ENCODE measurements around the gene SLC35F5. TPM values are rescaled to one million over a fixed set of nuclear protein-coding genes. Genes with fewer than 3 reads are reported as not detected.

Gene SLC35F5
- total and polyA plus RNA-seq, 2 of the 13 experiments (the other 11 are each of a cell fraction or from before 2014, with no cell fraction given), result 139 to 174 TPM

DNA sequence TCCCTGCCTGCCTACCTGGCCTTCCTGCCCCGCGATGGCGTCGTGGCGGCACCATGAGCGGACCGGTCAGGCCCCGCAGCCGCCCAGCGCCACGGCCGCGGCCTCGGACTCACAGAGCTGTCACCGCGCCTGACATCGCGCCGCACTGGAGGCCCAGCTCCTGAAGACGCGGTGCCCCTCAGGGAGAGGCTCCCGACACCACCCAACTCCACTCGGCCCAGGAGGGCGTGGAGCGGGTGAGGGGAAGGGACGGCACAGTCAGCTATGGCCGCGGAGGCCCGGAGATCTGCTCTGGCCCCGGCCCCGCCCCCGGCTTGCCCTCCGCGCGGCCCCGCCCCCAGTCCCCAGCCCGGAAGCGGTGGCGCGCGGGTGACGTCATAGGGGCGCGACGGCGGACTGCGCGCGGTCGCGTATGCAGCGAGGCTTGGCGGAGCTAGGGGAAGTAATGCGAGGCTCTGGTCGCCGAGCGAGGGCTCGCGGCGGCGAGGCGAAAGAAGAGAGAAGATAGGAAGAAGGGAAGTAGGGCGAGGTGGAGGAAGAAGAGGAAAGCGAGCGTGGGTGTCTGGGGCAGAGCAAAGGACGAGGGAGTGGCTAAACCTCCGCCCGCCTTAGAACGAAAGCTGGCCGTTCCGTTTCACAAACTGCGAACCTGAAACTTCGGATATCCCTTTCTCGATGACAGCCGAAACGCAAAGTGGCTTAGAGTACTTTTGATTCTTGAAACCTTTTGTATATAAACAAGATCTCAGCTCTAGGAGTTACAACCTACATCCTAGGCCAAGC is at the start of gene SLC35F5 (continued):
- peak; percentile 23; the same call in 1 of the 2 replicates for TF ChIP-seq ZNF121 (CRISPR knock-in tag; IDR thresholded peaks at IDR 0.05)
- TF ChIP-seq TCF7 (IDR thresholded peaks at IDR 0.05; ENCODE audit: low read depth), result no peak
- TF ChIP-seq, protein P1, sequence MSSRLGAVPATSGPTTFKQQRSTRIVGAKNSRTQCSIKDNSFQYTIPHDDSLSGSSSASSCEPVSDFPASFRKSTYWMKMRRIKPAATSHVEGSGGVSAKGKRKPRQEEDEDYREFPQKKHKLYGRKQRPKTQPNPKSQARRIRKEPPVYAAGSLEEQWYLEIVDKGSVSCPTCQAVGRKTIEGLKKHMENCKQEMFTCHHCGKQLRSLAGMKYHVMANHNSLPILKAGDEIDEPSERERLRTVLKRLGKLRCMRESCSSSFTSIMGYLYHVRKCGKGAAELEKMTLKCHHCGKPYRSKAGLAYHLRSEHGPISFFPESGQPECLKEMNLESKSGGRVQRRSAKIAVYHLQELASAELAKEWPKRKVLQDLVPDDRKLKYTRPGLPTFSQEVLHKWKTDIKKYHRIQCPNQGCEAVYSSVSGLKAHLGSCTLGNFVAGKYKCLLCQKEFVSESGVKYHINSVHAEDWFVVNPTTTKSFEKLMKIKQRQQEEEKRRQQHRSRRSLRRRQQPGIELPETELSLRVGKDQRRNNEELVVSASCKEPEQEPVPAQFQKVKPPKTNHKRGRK (CRISPR knock-in tag; IDR thresholded peaks at IDR 0.05), result peak; percentile 98
- TF ChIP-seq PRPF4 (IDR thresholded peaks at IDR 0.05; ENCODE audit: low read depth, low read length, poor library complexity, severe bottlenecking), result no peak
- peak; percentile 88 for TF ChIP-seq ZBTB2 (CRISPR knock-in tag; IDR thresholded peaks at IDR 0.05; ENCODE audit: low read depth)
- 0 out of 2 replicates have a peak, but pooled peaks have one; percentile 57 for TF ChIP-seq ZNF251 (CRISPR knock-in tag; IDR thresholded peaks at IDR 0.05)
- TF ChIP-seq ZBTB42 (CRISPR knock-in tag; IDR thresholded peaks at IDR 0.05), result peak; percentile 47; the same call in 1 of the 2 replicates
- no peak; the same call in 1 of the 2 replicates for TF ChIP-seq ZNF10 (CRISPR knock-in tag; IDR thresholded peaks at IDR 0.05; ENCODE audit: borderline replicate concordance, low read depth)
- peak; percentile 92; the same call in 1 of the 2 replicates for TF ChIP-seq ATF5 (CRISPR knock-in tag; IDR thresholded peaks at IDR 0.05; ENCODE audit: low read depth)
- TF ChIP-seq ZNF609 (CRISPR knock-in tag; IDR thresholded peaks at IDR 0.05; ENCODE audit: borderline replicate concordance), result peak; percentile 68
- peak; percentile 84; the same call in 1 of the 2 replicates for TF ChIP-seq WIZ (CRISPR knock-in tag; IDR thresholded peaks at IDR 0.05)
- no peak for TF ChIP-seq ZNF7 (CRISPR knock-in tag; IDR thresholded peaks at IDR 0.05)
- TF ChIP-seq KMT2B (CRISPR knock-in tag; IDR thresholded peaks at IDR 0.05), result peak; percentile 97
- TF ChIP-seq KLF11 (CRISPR knock-in tag; IDR thresholded peaks at IDR 0.05), result peak; percentile 59; the same call in 1 of the 2 replicates
- TF ChIP-seq MYC (CRISPR knock-in tag; IDR thresholded peaks at IDR 0.05; ENCODE audit: borderline replicate concordance), result peak; percentile 98
- no peak for TF ChIP-seq SYNCRIP (IDR thresholded peaks at IDR 0.05; ENCODE audit: insufficient read depth, low read depth, low read length)
- TF ChIP-seq ZNF33A (CRISPR knock-in tag; IDR thresholded peaks at IDR 0.05; ENCODE audit: borderline replicate concordance), result 0 out of 2 replicates have a peak, but pooled peaks have one; percentile 9
- peak; percentile 91 for TF ChIP-seq HOXA5 (CRISPR knock-in tag; IDR thresholded peaks at IDR 0.05)
- TF ChIP-seq, protein P2, sequence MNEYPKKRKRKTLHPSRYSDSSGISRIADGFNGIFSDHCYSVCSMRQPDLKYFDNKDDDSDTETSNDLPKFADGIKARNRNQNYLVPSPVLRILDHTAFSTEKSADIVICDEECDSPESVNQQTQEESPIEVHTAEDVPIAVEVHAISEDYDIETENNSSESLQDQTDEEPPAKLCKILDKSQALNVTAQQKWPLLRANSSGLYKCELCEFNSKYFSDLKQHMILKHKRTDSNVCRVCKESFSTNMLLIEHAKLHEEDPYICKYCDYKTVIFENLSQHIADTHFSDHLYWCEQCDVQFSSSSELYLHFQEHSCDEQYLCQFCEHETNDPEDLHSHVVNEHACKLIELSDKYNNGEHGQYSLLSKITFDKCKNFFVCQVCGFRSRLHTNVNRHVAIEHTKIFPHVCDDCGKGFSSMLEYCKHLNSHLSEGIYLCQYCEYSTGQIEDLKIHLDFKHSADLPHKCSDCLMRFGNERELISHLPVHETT (CRISPR knock-in tag; conservative IDR thresholded peaks at IDR 0.05), result peak; percentile 79; the same call in 1 of the 2 replicates
